SKM-1 (cell line): ENCODE results near the gene CDC123.
"Not testable (repeated sequence)": the region's sequence is repeated elsewhere in the genome, so short reads cannot be mapped to it uniquely, and the experiment has no call there.

Source experiments
- DNase-seq: peaks from one replicate; lab custom pipeline; 2025; ENCODE audit not compliant: unreplicated experiment; lab: John Stamatoyannopoulos, UW

The CDC123 gene

DNA sequence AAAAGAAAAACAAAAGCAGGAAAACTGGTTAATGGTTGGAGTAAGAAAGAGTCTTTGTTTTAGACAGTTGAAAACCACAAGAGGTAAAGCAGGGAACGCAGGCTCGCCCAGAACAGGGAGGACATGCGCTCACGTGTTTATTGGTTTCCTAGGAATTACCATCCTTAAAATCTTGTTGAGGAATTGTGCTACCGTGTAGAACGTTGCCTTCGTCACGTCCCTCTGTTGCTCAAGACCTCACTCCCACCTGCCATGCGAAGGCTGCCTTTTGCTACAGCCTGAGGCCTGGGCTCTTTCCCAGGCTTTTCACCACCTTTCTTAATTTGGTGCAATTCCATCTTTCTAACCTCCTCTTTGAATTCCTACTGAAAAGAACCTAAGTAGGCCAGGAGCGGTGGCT lies 91.8 kb downstream of the CDC123 start:
- DNase-seq = no peak

- not testable (repeated sequence) for DNase-seq
Observed at GRCh38 chr10:12297784-12298183, 101.8 kb downstream of the CDC123 start.

DNA sequence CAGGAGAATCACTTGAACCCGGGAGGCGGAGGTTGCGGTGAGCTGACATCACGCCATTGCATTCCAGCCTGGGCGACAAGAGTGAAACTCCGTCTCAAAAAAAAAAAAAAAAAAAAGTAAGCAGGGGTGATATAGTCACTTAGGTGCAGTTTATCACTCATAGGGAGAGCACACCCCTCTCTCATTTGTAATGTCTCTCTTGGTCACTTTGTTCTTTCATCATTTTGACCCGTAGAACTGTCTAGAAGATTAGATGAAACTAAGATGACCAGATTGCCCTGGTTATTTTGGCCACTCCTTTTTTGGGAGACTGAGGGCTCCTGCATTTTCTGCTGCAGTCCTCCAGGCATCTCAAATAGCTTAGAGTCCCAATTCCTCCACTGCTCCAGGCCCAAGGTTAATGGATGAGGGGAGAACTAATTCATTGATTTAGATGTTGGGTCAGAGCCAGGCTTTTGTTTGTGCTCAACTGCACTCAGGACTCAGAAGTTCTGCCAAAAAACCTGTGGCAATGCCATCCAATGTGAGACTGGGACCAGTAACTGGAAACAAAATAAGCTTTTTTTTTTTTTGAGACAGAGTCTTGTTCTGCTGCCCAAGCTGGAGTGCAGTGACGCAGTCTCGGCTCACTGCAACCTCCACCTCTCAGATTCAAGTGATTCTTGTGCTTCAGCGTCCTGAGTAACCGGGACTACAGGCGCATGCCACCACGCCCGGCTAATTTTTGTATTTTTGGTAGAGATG lies 103.4 kb downstream of the CDC123 start:
- no peak for DNase-seq
